ENCODE results near the gene HLA-DMA. TPM values are rescaled to one million over a fixed set of nuclear protein-coding genes. Genes with fewer than 3 reads are reported as not detected.
A peak's percentile ranks its signal among the peaks of the same experiment; 100 is the strongest.
"Not testable (repeated sequence)": the region's sequence is repeated elsewhere in the genome, so short reads cannot be mapped to it uniquely, and the experiment has no call there.

Gene HLA-DMA
- total and polyA plus RNA-seq, 5 experiments from 2014 or later: 23.7 to 39.7 (median 37.4) TPM

GRCh38 chr6:32949113-32949512 is 3.8 kb downstream of the HLA-DMA start:
- POLR2A ChIA-PET: interaction anchor here (1.4 to 13.5 kb wide), 3 partner anchors 15 to 35 kb away, joined by 5 to 344 read pairs (median 15); partner anchors contain the start of gene BRD2
- H3K4me3 Mint-ChIP-seq: peak overlapping the region in 1 of 10 donors; percentile 9
- H3K27me3 Mint-ChIP-seq: no peaks in the 10 kb centered on the region
- no peaks in the 10 kb centered on the region for H3K9me3 Mint-ChIP-seq
- peak overlapping the region in 4 of 10 donors; percentile 27 to 51 (median 38) for H3K27ac Mint-ChIP-seq
- H3K36me3 Mint-ChIP-seq: no peaks in the 10 kb centered on the region
- no peak for ATAC-seq
- no peak for DNase-seq
- peaks cover 45 to 90% (median 63%) of the 10 kb centered on the region in 4 donors for H3K4me1 Mint-ChIP-seq

GRCh38 chr6:32947552-32948465 is 5.1 kb downstream of the HLA-DMA start:
- peak overlapping the region in 7 of 10 donors; percentile 14 to 66 (median 45) for H3K27ac Mint-ChIP-seq
- no peaks in the 10 kb centered on the region for H3K27me3 Mint-ChIP-seq
- H3K36me3 Mint-ChIP-seq: no peaks in the 10 kb centered on the region
- ATAC-seq (peak in 1 of 2 donors; percentile 24), DNase-seq (peak in 6 of 10 donors; percentile 23 to 52 (median 42))
- H3K9me3 Mint-ChIP-seq: no peaks in the 10 kb centered on the region
- peaks cover 43 to 90% (median 62%) of the 10 kb centered on the region in 4 donors for H3K4me1 Mint-ChIP-seq
- H3K4me3 Mint-ChIP-seq: no peak overlapping the region
- POLR2A ChIA-PET: interaction anchor here (1.2 to 13.5 kb wide), 3 partner anchors 14 to 54 kb away, joined by 6 to 344 read pairs (median 15); partner anchors contain the start of gene BRD2

GRCh38 chr6:32946893-32947292 is 6.0 kb downstream of the HLA-DMA start:
- DNase-seq: no peak
- ATAC-seq: no peak
- POLR2A ChIA-PET: interaction anchor here (2.4 to 13.5 kb wide), 2 partner anchors 13 to 22 kb away, joined by 15 to 344 read pairs; partner anchors contain the start of gene BRD2
- no peaks in the 10 kb centered on the region for H3K36me3 Mint-ChIP-seq
- H3K27ac Mint-ChIP-seq: peak overlapping the region in 5 of 10 donors; percentile 3 to 79 (median 36)
- H3K27me3 Mint-ChIP-seq: no peaks in the 10 kb centered on the region
- H3K4me1 Mint-ChIP-seq: peaks cover 39 to 90% (median 63%) of the 10 kb centered on the region in 4 donors
- no peaks in the 10 kb centered on the region for H3K9me3 Mint-ChIP-seq
- H3K4me3 Mint-ChIP-seq: no peak overlapping the region

GRCh38 chr6:32945953-32946352 is 6.9 kb downstream of the HLA-DMA start:
- POLR2A ChIA-PET: no interaction called here
- H3K4me3 Mint-ChIP-seq: peak overlapping the region in 3 of 10 donors; percentile 2 to 84 (median 49)
- H3K9me3 Mint-ChIP-seq: no peaks in the 10 kb centered on the region
- no peaks in the 10 kb centered on the region for H3K36me3 Mint-ChIP-seq
- peak overlapping the region in 6 of 10 donors; percentile 28 to 99 (median 94) for H3K27ac Mint-ChIP-seq
- ATAC-seq (no peak), DNase-seq (no peak)
- peaks cover 45 to 95% (median 71%) of the 10 kb centered on the region in 4 donors for H3K4me1 Mint-ChIP-seq
- no peaks in the 10 kb centered on the region for H3K27me3 Mint-ChIP-seq

- Mint-ChIP-seq H3K27ac (peak overlapping the region; percentile 85 to 99 (median 96)), H3K9me3 (no peaks in the 10 kb centered on the region), H3K36me3 (no peaks in the 10 kb centered on the region), H3K4me1 (peaks cover 47 to 95% (median 72%) of the 10 kb centered on the region in 4 donors), H3K4me3 (peak overlapping the region in 9 of 10 donors; percentile 34 to 96 (median 67)), H3K27me3 (no peaks in the 10 kb centered on the region)
- peak in 1 of 2 donors; percentile 36 for ATAC-seq
- DNase-seq: peak in 3 of 10 donors; percentile 16 to 76 (median 31)
- POLR2A ChIA-PET: interaction anchor here (1.1 to 14.1 kb wide), 8 partner anchors 9 to 107 kb away, joined by 4 to 510 read pairs (median 12); partner anchors contain the start of genes BRD2, HLA-DMA, PSMB9 and TAP1
Measured at GRCh38 chr6:32945108-32945760, 7.7 kb downstream of the HLA-DMA start.

GRCh38 chr6:32943864-32944649 is 8.8 kb downstream of the HLA-DMA start:
- peak in 6 of 10 donors; percentile 19 to 64 (median 52) for DNase-seq
- no peaks in the 10 kb centered on the region for H3K36me3 Mint-ChIP-seq
- H3K4me3 Mint-ChIP-seq: peak overlapping the region; percentile 78 to 96 (median 90)
- H3K9me3 Mint-ChIP-seq: no peaks in the 10 kb centered on the region
- POLR2A ChIA-PET: interaction anchor here (1.0 to 14.1 kb wide), 10 partner anchors 8 to 305 kb away, joined by 4 to 510 read pairs (median 9); partner anchors contain the start of genes BRD2, HLA-DMA, PSMB9 and TAP1
- peak overlapping the region; percentile 85 to 99 (median 96) for H3K27ac Mint-ChIP-seq
- peaks cover 39 to 93% (median 72%) of the 10 kb centered on the region in 4 donors for H3K4me1 Mint-ChIP-seq
- H3K27me3 Mint-ChIP-seq: no peaks in the 10 kb centered on the region
- peak; percentile 54 to 62 for ATAC-seq

GRCh38 chr6:32942555-32943123 is 10.3 kb downstream of the HLA-DMA start:
- H3K27ac Mint-ChIP-seq: peak overlapping the region in 8 of 10 donors; percentile 41 to 99 (median 82)
- POLR2A ChIA-PET: interaction anchor here (0.6 to 14.1 kb wide), 8 partner anchors 12 to 306 kb away, joined by 3 to 510 read pairs (median 8); partner anchors contain the start of genes BRD2, HLA-DMA, PSMB9 and TAP1

GRCh38 chr6:32941214-32941768 is 11.6 kb downstream of the HLA-DMA start:
- H3K36me3 Mint-ChIP-seq: peaks cover 0 to 17% (median 10%) of the 10 kb centered on the region in 3 donors
- H3K4me3 Mint-ChIP-seq: peak overlapping the region; percentile 84 to 97 (median 94)
- H3K27ac Mint-ChIP-seq: peak overlapping the region; percentile 88 to 98 (median 97)
- peaks cover 43 to 90% (median 65%) of the 10 kb centered on the region in 4 donors for H3K4me1 Mint-ChIP-seq
- no peaks in the 10 kb centered on the region for H3K9me3 Mint-ChIP-seq
- POLR2A ChIA-PET: interaction anchor here (0.8 to 14.1 kb wide), 10 partner anchors 9 to 746 kb away, joined by 3 to 510 read pairs (median 8); partner anchors contain the start of genes BRD2, HLA-DMA, PSMB8 and PSMB9
- ATAC-seq: peak; percentile 65 to 76
- H3K27me3 Mint-ChIP-seq: no peaks in the 10 kb centered on the region
- DNase-seq: peak; percentile 8 to 65 (median 47)

More at GRCh38 chr6:32942555-32943123, 10.3 kb downstream of the HLA-DMA start:
- Mint-ChIP-seq H3K4me1 (peaks cover 43 to 91% (median 73%) of the 10 kb centered on the region in 4 donors), H3K4me3 (peak overlapping the region in 7 of 10 donors; percentile 4 to 84 (median 45))
- H3K27me3 Mint-ChIP-seq, ATAC-seq, DNase-seq, H3K9me3 Mint-ChIP-seq, H3K36me3 Mint-ChIP-seq: not testable (repeated sequence)

- ATAC-seq: peak; percentile 83 to 85
- Mint-ChIP-seq H3K27ac (peak within 1 kb of the TSS; percentile 88 to 98 (median 97)), H3K4me1 (peaks cover 43 to 92% (median 64%) of the 10 kb centered on the region in 4 donors), H3K27me3 (no peaks in the 10 kb centered on the region), H3K9me3 (no peaks in the 10 kb centered on the region), H3K4me3 (peak within 1 kb of the TSS; percentile 84 to 97 (median 94)), H3K36me3 (peaks cover 0 to 17% (median 10%) of the 10 kb centered on the region in 3 donors)
- DNase-seq: peak in 9 of 10 donors; percentile 42 to 80 (median 63)
- POLR2A ChIA-PET: interaction anchor here (1.0 to 14.1 kb wide), 7 partner anchors 9 to 96 kb away, joined by 3 to 510 read pairs (median 13); partner anchors contain the start of genes BRD2, HLA-DMA, PSMB8 and PSMB9
Measured at GRCh38 chr6:32940656-32941213, 12.2 kb downstream of the HLA-DMA start, which contains the start of gene HLA-DMB. HLA-DMB (minus strand) TSS chr6:32941028; CDS start chr6:32940807, 221 bp downstream.

GRCh38 chr6:32938494-32938893 is 14.4 kb downstream of the HLA-DMA start:
- Mint-ChIP-seq H3K4me1 (peaks cover 30 to 81% (median 46%) of the 10 kb centered on the region in 4 donors), H3K9me3 (no peaks in the 10 kb centered on the region), H3K27ac (peak overlapping the region in 1 of 10 donors; percentile 53), H3K4me3 (peak overlapping the region in 1 of 10 donors; percentile 52), H3K36me3 (peaks cover 0 to 17% (median 10%) of the 10 kb centered on the region in 3 donors), H3K27me3 (no peaks in the 10 kb centered on the region)
- DNase-seq (no peak), ATAC-seq (no peak)
- POLR2A ChIA-PET: interaction anchor here (1.6 to 14.1 kb wide), 2 partner anchors 15 to 38 kb away, joined by 6 to 510 read pairs; partner anchors contain the start of genes BRD2 and HLA-DMA
